MM.1S (cell line): Measurements from ENCODE around the gene MOAP1.

Experiments used
- DNase-seq: peaks from one replicate; pipeline ENCODE4 v3.0.0-alpha.2; 2015
- H2AFZ ChIP-seq: fragments of 300-600 bp; sonication (generic); 2 replicates; pipeline ENCODE4 v1.6.0; 2016; ENCODE audit warnings: antibody characterized with exemption, low read length
- H3F3A ChIP-seq: fragments of 300-600 bp; sonication (generic); 2 replicates; pipeline ENCODE4 v1.6.1; 2016; ENCODE audit warnings: mild to moderate bottlenecking, antibody characterized with exemption, low read length, moderate library complexity, mixed read lengths; ENCODE audit not compliant: insufficient read depth
- H3K27ac ChIP-seq: fragments of 300-600 bp; sonication (generic); 2 replicates; pipeline ENCODE4 v1.5.1; 2016; ENCODE audit warnings: mild to moderate bottlenecking, low read length
- H3K27me3 ChIP-seq: fragments of 300-600 bp; sonication (generic); replicated peaks from 2 replicates; pipeline ENCODE4 v1.6.0; 2016; ENCODE audit warnings: low read length; ENCODE audit not compliant: insufficient read depth
- H3K36me3 ChIP-seq: fragments of 300-600 bp; sonication (generic); replicated peaks from 2 replicates; pipeline ENCODE4 v1.6.1; 2016; ENCODE audit warnings: mild to moderate bottlenecking, low read length, mixed read lengths; ENCODE audit not compliant: insufficient read depth
- H3K4me1 ChIP-seq: fragments of 300-600 bp; sonication (generic); 2 replicates; pipeline ENCODE4 v1.6.1; 2016; ENCODE audit warnings: low read length, mixed read lengths
- H3K4me2 ChIP-seq: fragments of 300-600 bp; sonication (generic); 2 replicates; pipeline ENCODE4 v1.6.0; 2016; ENCODE audit warnings: low read depth, low read length
- H3K4me3 ChIP-seq: fragments of 300-600 bp; sonication (generic); 2 replicates; pipeline ENCODE4 v1.5.1; 2016; ENCODE audit warnings: low read length, mixed read lengths
- H3K79me2 ChIP-seq: fragments of 300-600 bp; sonication (generic); 2 replicates; pipeline ENCODE4 v1.6.1; 2016; ENCODE audit warnings: mixed run types, low read length, mixed read lengths
- H3K9ac ChIP-seq: fragments of 300-600 bp; sonication (generic); 2 replicates; pipeline ENCODE4 v1.6.1; 2016; ENCODE audit warnings: low read length, mixed read lengths
- H3K9me2 ChIP-seq: fragments of 300-600 bp; sonication (generic); replicated peaks from 2 replicates; pipeline ENCODE4 v1.6.1; 2016; ENCODE audit warnings: mild to moderate bottlenecking, low read length, mixed read lengths; ENCODE audit not compliant: insufficient read depth
- H3K9me3 ChIP-seq: fragments of 300-600 bp; sonication (generic); replicated peaks from 2 replicates; pipeline ENCODE4 v1.6.1; 2016; ENCODE audit warnings: mild to moderate bottlenecking, low read length, mixed read lengths; ENCODE audit not compliant: insufficient read depth
- H4K20me1 ChIP-seq: fragments of 300-600 bp; sonication (generic); 2 replicates; pipeline ENCODE4 v1.6.1; 2016; ENCODE audit warnings: mild to moderate bottlenecking, low read length, moderate library complexity, mixed read lengths; ENCODE audit not compliant: insufficient read depth
- CTCF ChIP-seq: fragments of 300-600 bp; sonication (generic); IDR thresholded peaks from 2 replicates; pipeline ENCODE4 v1.5.1; 2016; ENCODE audit warnings: antibody characterized with exemption, low read length, mixed read lengths
- EZH2 ChIP-seq: fragments of 300-600 bp; sonication (generic); optimal IDR thresholded peaks from 2 replicates; pipeline ENCODE3; 2017; ENCODE audit warnings: low read depth, mild to moderate bottlenecking, antibody characterized with exemption, low read length, mixed read lengths
- EZH2phosphoT487 ChIP-seq: fragments of 300-600 bp; sonication (generic); IDR thresholded peaks from 2 replicates; pipeline ENCODE4 v1.6.1; 2018; ENCODE audit warnings: antibody characterized with exemption, low read length

The MOAP1 gene

DNA sequence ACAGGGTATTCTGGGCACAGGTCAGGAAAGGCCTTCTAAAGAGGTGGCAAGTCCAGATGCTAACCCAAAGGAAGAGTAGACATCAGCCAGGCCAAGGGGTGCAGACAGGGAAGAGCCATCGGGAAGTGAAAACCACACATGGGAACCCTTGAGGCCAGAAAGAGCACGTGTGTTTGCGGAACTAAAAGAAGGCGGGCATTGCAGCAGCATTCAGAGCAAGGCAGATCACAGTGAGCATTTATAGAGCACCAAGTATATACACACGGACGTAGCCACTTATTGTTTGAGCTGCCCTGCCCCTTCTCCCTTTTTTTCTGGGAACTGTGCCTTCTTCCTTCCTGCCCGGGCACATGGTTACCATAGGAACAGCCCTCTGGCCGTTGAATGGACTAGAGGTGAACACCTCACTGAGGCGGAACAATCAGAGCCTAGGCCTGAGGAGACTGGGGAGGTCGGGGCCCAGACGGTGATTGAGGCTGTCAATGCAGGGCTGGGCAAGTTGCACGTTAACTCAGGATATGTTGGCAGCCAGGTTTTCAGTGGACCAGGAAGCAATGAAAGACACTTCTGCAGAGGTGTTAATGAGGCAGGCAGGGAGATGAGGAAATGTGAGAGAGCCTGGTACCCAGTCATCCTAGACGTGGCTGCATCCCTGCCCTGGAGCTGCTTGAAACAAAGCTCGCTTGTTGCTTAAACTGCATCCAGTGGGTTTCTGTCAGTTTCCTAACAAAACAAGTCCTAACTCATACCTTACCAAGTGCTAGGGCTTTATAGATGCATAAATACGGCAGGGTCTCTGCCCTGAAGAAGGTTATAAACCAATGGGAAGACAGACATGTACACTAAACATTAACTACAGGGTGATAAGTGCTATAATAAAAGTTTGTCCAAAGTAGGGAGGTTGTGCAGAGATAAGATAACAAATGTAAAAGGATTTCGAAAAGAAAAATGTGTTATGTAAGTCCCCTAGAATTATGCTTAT is 34.2 kb downstream of the MOAP1 start:
- no peak overlapping the region for H3K9ac ChIP-seq
- H3K9me2 ChIP-seq, result no peaks in the 10 kb centered on the region
- no peak for TF ChIP-seq EZH2
- TF ChIP-seq EZH2phosphoT487, result no peak
- TF ChIP-seq CTCF, result no peak
- no peak overlapping the region for H2AFZ ChIP-seq
- H3K36me3 ChIP-seq, result no peaks in the 10 kb centered on the region
- H3K9me3 ChIP-seq, result no peaks in the 10 kb centered on the region
- H3K4me2 ChIP-seq, result 0 out of 2 replicates have a peak overlapping the region, but pooled peaks have one; percentile 24
- no peaks in the 10 kb centered on the region for H3K27me3 ChIP-seq
- no peak overlapping the region for H3K4me3 ChIP-seq
- no peaks in the 10 kb centered on the region for H3K4me1 ChIP-seq
- no peaks in the 10 kb centered on the region for H4K20me1 ChIP-seq
- H3K79me2 ChIP-seq, result no peaks in the 10 kb centered on the region
- no peak for DNase-seq
- no peaks in the 10 kb centered on the region for H3F3A ChIP-seq
- H3K27ac ChIP-seq, result no peak overlapping the region

- H3K9me2 ChIP-seq, result no peaks in the 10 kb centered on the region
- TF ChIP-seq CTCF (no peak), EZH2 (no peak), EZH2phosphoT487 (no peak)
- no peaks in the 10 kb centered on the region for H3F3A ChIP-seq
- no peaks in the 10 kb centered on the region for H4K20me1 ChIP-seq
- no peaks in the 10 kb centered on the region for H3K27me3 ChIP-seq
- H3K4me1 ChIP-seq, result no peaks in the 10 kb centered on the region
- H3K79me2 ChIP-seq, result no peaks in the 10 kb centered on the region
- no peak overlapping the region for H3K4me2 ChIP-seq
- DNase-seq, result no peak
- no peak overlapping the region for H3K27ac ChIP-seq
- no peak overlapping the region for H3K9ac ChIP-seq
- H3K9me3 ChIP-seq, result no peaks in the 10 kb centered on the region
- H3K36me3 ChIP-seq, result no peaks in the 10 kb centered on the region
- H2AFZ ChIP-seq, result no peak overlapping the region
- no peak overlapping the region for H3K4me3 ChIP-seq
Measured at GRCh38 chr14:93148979-93149378, 35.7 kb downstream of the MOAP1 start.

GRCh38 chr14:93146119-93146518 is 38.6 kb downstream of the MOAP1 start:
- Histone ChIP-seq H3F3A (no peaks in the 10 kb centered on the region), H3K9me3 (no peaks in the 10 kb centered on the region), H4K20me1 (no peaks in the 10 kb centered on the region), H3K9ac (no peak overlapping the region), H3K27ac (no peak overlapping the region), H3K4me3 (no peak overlapping the region), H3K36me3 (no peaks in the 10 kb centered on the region), H3K27me3 (no peaks in the 10 kb centered on the region), H3K79me2 (no peaks in the 10 kb centered on the region), H3K4me2 (no peak overlapping the region), H2AFZ (no peak overlapping the region), H3K4me1 (no peaks in the 10 kb centered on the region), H3K9me2 (no peaks in the 10 kb centered on the region)
- no peak for TF ChIP-seq EZH2
- no peak for TF ChIP-seq CTCF
- TF ChIP-seq EZH2phosphoT487, result no peak
- no peak for DNase-seq
